Gastroesophageal sphincter (tissue), 3 donors: ENCODE measurements around the gene PNCK.

Experiments
- EP300 ChIP-seq: sonication (generic); formaldehyde crosslinking; IDR thresholded peaks from one replicate; pipeline ENCODE4 v1.6.1; 2017; ENCODE audit warnings: antibody characterized with exemption, mild to moderate bottlenecking
- POLR2A ChIP-seq, 2 donors: fragments of 450-650 bp; IDR thresholded peaks; one replicate each; pipeline ENCODE4 v1.6.1; 2017; ENCODE audit warnings: antibody characterized with exemption in 2 of 2, mild to moderate bottlenecking in 2 of 2, moderate library complexity in 1 of 2
- POLR2AphosphoS5 ChIP-seq: sonication (generic); formaldehyde crosslinking; IDR thresholded peaks from one replicate; pipeline ENCODE4 v1.6.1; 2017; ENCODE audit warnings: antibody characterized with exemption
- TF ChIP-seq, protein P1 (sequence below), 4 experiments: fragments of 200-600 bp in 2 of 4; fragments of 450-650 bp in 2 of 4; sonication (generic) in 1 of 4; IDR thresholded peaks; one replicate each; pipeline ENCODE4 v1.5.1; 2017 to 2019; ENCODE audit warnings: antibody characterized with exemption in 4 of 4, mild to moderate bottlenecking in 2 of 4, moderate library complexity in 2 of 4

DNA sequence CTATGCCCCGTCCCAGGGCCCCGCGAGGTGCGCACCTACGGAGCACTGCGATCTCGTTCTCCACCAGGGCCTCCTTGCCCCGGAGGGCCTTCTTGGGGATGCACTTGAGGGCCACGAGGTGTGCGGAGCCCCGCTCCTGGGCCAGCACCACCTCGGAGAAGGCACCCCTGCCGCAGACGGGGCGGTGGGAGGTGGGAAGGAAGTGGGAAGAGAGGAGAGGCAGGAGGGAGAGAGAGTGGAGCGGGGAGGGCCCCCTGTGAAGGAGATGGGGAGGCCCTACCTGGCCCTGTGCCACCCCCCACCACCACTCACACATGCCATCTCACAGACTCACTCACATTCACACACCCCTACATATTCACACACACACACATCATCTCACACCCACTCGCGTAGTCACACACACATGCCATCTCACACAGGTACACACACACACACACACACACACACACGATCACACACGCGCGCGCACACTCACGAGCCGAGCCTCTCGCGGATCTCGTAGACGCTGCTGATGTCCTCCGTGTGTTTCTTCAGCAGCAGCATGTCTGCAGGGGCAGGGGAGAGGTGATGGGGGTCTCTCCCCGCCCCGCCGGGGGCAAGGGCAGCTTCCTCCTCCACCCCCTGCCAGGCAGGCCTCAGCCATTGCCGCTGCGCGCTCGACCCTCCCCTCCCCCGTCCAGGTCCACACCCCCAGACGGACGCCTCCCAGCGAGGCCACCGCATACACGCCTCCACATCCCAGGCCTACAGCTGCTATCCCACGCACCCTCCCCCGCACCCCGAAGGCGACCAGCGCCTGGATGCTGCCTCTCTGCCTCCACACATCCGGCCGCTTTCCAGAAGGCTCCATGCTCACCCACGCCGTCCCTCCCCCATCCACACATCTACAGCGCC is 834 bp downstream of the PNCK start:
- TF ChIP-seq, protein P1, sequence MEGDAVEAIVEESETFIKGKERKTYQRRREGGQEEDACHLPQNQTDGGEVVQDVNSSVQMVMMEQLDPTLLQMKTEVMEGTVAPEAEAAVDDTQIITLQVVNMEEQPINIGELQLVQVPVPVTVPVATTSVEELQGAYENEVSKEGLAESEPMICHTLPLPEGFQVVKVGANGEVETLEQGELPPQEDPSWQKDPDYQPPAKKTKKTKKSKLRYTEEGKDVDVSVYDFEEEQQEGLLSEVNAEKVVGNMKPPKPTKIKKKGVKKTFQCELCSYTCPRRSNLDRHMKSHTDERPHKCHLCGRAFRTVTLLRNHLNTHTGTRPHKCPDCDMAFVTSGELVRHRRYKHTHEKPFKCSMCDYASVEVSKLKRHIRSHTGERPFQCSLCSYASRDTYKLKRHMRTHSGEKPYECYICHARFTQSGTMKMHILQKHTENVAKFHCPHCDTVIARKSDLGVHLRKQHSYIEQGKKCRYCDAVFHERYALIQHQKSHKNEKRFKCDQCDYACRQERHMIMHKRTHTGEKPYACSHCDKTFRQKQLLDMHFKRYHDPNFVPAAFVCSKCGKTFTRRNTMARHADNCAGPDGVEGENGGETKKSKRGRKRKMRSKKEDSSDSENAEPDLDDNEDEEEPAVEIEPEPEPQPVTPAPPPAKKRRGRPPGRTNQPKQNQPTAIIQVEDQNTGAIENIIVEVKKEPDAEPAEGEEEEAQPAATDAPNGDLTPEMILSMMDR (IDR thresholded peaks at IDR 0.05), result no peak
- TF ChIP-seq EP300 (no peak), POLR2AphosphoS5 (no peak), POLR2A (IDR thresholded peaks at IDR 0.05) (no peak)
